ENCODE results near the gene ICE2.

DNA sequence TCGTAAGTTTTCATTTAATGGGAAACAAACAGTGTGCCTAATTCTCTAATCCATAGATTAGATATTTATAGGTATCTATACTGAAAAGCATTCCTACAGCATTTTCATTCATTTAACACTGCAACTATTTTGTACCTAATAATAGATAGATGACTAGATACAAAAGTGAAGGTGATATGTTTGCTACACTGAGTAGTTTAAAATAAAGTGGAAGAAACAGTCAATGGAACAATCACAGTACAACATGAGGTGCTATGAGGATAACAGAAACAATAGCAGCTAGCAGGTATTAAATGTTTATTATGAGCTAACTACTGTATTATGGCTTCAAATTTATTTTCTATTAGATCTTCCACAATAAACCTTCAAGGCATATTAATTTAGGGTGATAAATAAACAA is 50.0 kb downstream of the ICE2 start:
- TF ChIP-seq, protein P1, sequence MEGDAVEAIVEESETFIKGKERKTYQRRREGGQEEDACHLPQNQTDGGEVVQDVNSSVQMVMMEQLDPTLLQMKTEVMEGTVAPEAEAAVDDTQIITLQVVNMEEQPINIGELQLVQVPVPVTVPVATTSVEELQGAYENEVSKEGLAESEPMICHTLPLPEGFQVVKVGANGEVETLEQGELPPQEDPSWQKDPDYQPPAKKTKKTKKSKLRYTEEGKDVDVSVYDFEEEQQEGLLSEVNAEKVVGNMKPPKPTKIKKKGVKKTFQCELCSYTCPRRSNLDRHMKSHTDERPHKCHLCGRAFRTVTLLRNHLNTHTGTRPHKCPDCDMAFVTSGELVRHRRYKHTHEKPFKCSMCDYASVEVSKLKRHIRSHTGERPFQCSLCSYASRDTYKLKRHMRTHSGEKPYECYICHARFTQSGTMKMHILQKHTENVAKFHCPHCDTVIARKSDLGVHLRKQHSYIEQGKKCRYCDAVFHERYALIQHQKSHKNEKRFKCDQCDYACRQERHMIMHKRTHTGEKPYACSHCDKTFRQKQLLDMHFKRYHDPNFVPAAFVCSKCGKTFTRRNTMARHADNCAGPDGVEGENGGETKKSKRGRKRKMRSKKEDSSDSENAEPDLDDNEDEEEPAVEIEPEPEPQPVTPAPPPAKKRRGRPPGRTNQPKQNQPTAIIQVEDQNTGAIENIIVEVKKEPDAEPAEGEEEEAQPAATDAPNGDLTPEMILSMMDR (IDR thresholded peaks at IDR 0.05; ENCODE audit: low read depth, low read length) = no peak
- TF ChIP-seq EZH2phosphoT487 (IDR thresholded peaks at IDR 0.05; ENCODE audit: low read depth) = no peak
